HepG2 (cell line): ENCODE data around the gene CHST11. TPM values are rescaled to one million over a fixed set of nuclear protein-coding genes. Genes with fewer than 3 reads are reported as not detected.

Source experiments
- ATAC-seq: fragments of 200-7000 bp; cut with Tn5 transposase; 3 replicates; pipeline ENCODE4 v1.9.1; 2020; ENCODE audit warnings: mild to moderate bottlenecking, moderate library complexity
- BruUV-seq: library from RNA; stranded (reverse); fragments of 400-500 nt; replicated peaks from 2 replicates; lab custom pipeline; 2021; lab: Mats Ljungman, UMichigan
- CTCF ChIA-PET: fragments of 300-600 bp; formaldehyde crosslinking; extraction: SDS; loops from one replicate; lab custom pipeline; 2021; ENCODE audit warnings: low total read pairs, inconsistent platforms, low intra/inter-chr PET ratio; lab: Yijun Ruan, JAX
- POLR2A ChIA-PET: fragments of 350-600 bp; sonication (Branson Sonifier 250); formaldehyde crosslinking; loops from one replicate; lab custom pipeline; 2020; ENCODE audit warnings: antibody characterized with exemption, inconsistent platforms; lab: Yijun Ruan, JAX
- DNase-seq: peaks from one replicate; pipeline ENCODE4 v3.0.0-alpha.2; 2015; ENCODE audit warnings: low spot score
- FAIRE-seq: peaks from 3 replicates; lab custom pipeline; 2011; peaks lifted over from hg19 to GRCh38; lab: Jason Lieb, UNC
- H2AFZ ChIP-seq: one replicate; pipeline ENCODE4 v1.6.1; 2011; ENCODE audit warnings: low read length, inconsistent platforms
- H3K27ac ChIP-seq: fragments of 300-600 bp; 3 replicates; pipeline ENCODE4 v1.8.0; 2011; ENCODE audit warnings: mixed run types, mild to moderate bottlenecking, mixed read lengths, low read length, inconsistent platforms; ENCODE audit not compliant: insufficient read depth; ENCODE audit errors: extremely low read length
- H3K27me3 ChIP-seq, 2 experiments: fragments of 200-600 bp in 1 of 2; 2 replicates in 1 of 2; 3 replicates in 1 of 2; pipeline versions ENCODE4 v1.6.0 to v1.8.0; 2011; ENCODE audit warnings: low read length in 2 of 2, mild to moderate bottlenecking in 2 of 2, moderate library complexity in 2 of 2, inconsistent platforms in 1 of 2; ENCODE audit not compliant: insufficient read depth in 2 of 2, control insufficient read depth in 1 of 2
- H3K36me3 ChIP-seq, 2 experiments: fragments of 200-600 bp in 1 of 2; replicated peaks in 1 of 2; 2 replicates in 1 of 2; 3 replicates in 1 of 2; pipeline versions ENCODE4 v1.5.1 to v1.8.0; 2011; ENCODE audit warnings: low read length in 2 of 2, inconsistent platforms in 1 of 2; ENCODE audit not compliant: insufficient read depth in 2 of 2, control insufficient read depth in 1 of 2
- H3K4me1 ChIP-seq: 2 replicates; pipeline ENCODE4 v1.5.1; 2012; ENCODE audit warnings: low read length, inconsistent platforms; ENCODE audit not compliant: insufficient read depth
- H3K4me2 ChIP-seq: 2 replicates; pipeline ENCODE4 v1.6.0; 2011; ENCODE audit warnings: low read depth, low read length, inconsistent platforms
- H3K4me3 ChIP-seq, 3 experiments: fragments of 200-600 bp in 1 of 3; sonication (generic), shearing (Covaris generic) in 1 of 3; replicated peaks in 1 of 3; 2 replicates each; pipeline ENCODE4 v1.5.1; 2011 to 2016; ENCODE audit warnings: low read length in 3 of 3, inconsistent platforms in 2 of 3, low read depth in 2 of 3, mild to moderate bottlenecking in 2 of 3, control low read depth in 1 of 3, mixed read lengths in 1 of 3; ENCODE audit not compliant: insufficient read depth in 1 of 3
- H3K79me2 ChIP-seq: one replicate; pipeline ENCODE4 v1.6.1; 2011; ENCODE audit warnings: low read length, inconsistent platforms; ENCODE audit not compliant: insufficient read depth
- H3K9ac ChIP-seq: 2 replicates; pipeline ENCODE4 v1.6.0; 2011; ENCODE audit warnings: mild to moderate bottlenecking, low read depth, low read length, inconsistent platforms; ENCODE audit not compliant: insufficient read depth
- H3K9me3 ChIP-seq: 2 replicates; pipeline ENCODE4 v1.5.1; 2012; ENCODE audit warnings: mild to moderate bottlenecking, low read length
- H4K20me1 ChIP-seq: 2 replicates; pipeline ENCODE4 v1.6.0; 2011; ENCODE audit warnings: inconsistent platforms, mild to moderate bottlenecking, low read length, moderate library complexity; ENCODE audit not compliant: insufficient read depth
- CENPX ChIP-seq: sonication (generic); formaldehyde crosslinking; IDR thresholded peaks from 2 replicates; pipeline ENCODE4 v1.9.0; 2021; ENCODE audit warnings: mild to moderate bottlenecking, missing genetic modification reagents, moderate library complexity
- KLF11 ChIP-seq: IDR thresholded peaks from 2 replicates; pipeline ENCODE4 v1.6.1; 2016; ENCODE audit warnings: missing compliant biosample characterization
- MATR3 ChIP-seq: sonication (generic); formaldehyde crosslinking; IDR thresholded peaks from 2 replicates; pipeline ENCODE4 v1.4.0; 2020; ENCODE audit warnings: missing genetic modification reagents
- MBD4 ChIP-seq: IDR thresholded peaks from 2 replicates; pipeline ENCODE4 v1.6.1; 2012; ENCODE audit warnings: low read length, inconsistent platforms, borderline replicate concordance
- SYNCRIP ChIP-seq: fragments of 200-400 bp; formaldehyde crosslinking; IDR thresholded peaks from 2 replicates; pipeline ENCODE4 v1.6.1; 2018; ENCODE audit warnings: mild to moderate bottlenecking, low read depth, low read length; ENCODE audit not compliant: insufficient read depth
- TRIM24 ChIP-seq: sonication (generic); formaldehyde crosslinking; IDR thresholded peaks from 2 replicates; pipeline ENCODE4 v1.8.0; 2022; ENCODE audit warnings: mild to moderate bottlenecking, missing genetic modification reagents
- ZFP36L1 ChIP-seq: sonication (generic); formaldehyde crosslinking; IDR thresholded peaks from 2 replicates; pipeline ENCODE4 v1.8.0; 2022; ENCODE audit warnings: mild to moderate bottlenecking, missing genetic modification reagents, moderate library complexity
- ZNF235 ChIP-seq: sonication (generic); formaldehyde crosslinking; IDR thresholded peaks from 2 replicates; pipeline ENCODE4 v1.8.1; 2023; ENCODE audit warnings: mild to moderate bottlenecking, missing genetic modification reagents, borderline replicate concordance
- ZNF547 ChIP-seq: sonication (generic); formaldehyde crosslinking; IDR thresholded peaks from 2 replicates; pipeline ENCODE4 v1.5.1; 2020; ENCODE audit warnings: mild to moderate bottlenecking, missing genetic modification reagents
- ZNF589 ChIP-seq: sonication (generic); formaldehyde crosslinking; conservative IDR thresholded peaks from 2 replicates; pipeline ENCODE4 v1.8.0; 2022; ENCODE audit warnings: mild to moderate bottlenecking, moderate library complexity, missing genetic modification reagents
- WGBS: methylation state at CpG from one replicate; pipeline ENCODE4 v1.1.6; 2017; ENCODE audit warnings: low lambda C conversion rate; 5-methylcytosine and 5-hydroxymethylcytosine counted together
- in situ Hi-C: cut with HindIII; loops from 2 replicates; pipeline ENCODE4 v1.10.0; 2017; ENCODE audit warnings: low pct_unique_long_range_greater_than_20kb; ENCODE audit not compliant: extremely low pct_ligation_motif_present
- intact Hi-C: fragments of 100-400 bp; cut with micrococcal nuclease; formaldehyde crosslinking; loops from one replicate; pipeline ENCODE4 v1.10.0; 2022; ENCODE audit not compliant: unreplicated experiment
- polyA plus RNA-seq, 8 experiments: library from polyadenylated mRNA; depleted of rRNA in 3 of 8; stranded (reverse) in 7 of 8; unstranded in 1 of 8; fragments of >200 nt; fragmentation: Illumina TruSeq in 4 of 8; extraction: Trizol in 4 of 8; gene quantifications; 2 replicates each; pipeline versions ENCODE4 v1.2.1 to v1.2.3, GENCODE V29; 2011 to 2016; ENCODE audit warnings: low read depth in 4 of 8, missing spikeins in 1 of 8, mixed read lengths in 1 of 8; ENCODE audit not compliant: insufficient read depth in 1 of 8
- total RNA-seq, 5 experiments: library from RNA; depleted of rRNA; stranded (reverse); fragments of >200 nt; fragmentation: Illumina TruSeq; extraction: Trizol; gene quantifications; 2 replicates each; pipeline ENCODE4 v1.2.3, GENCODE V29; 2016; ENCODE audit warnings: low read depth in 1 of 5
- TF ChIP-seq, protein P1 (sequence below): sonication (generic); formaldehyde crosslinking; IDR thresholded peaks from 2 replicates; pipeline ENCODE4 v1.5.0; 2020; ENCODE audit warnings: missing genetic modification reagents, mild to moderate bottlenecking, borderline replicate concordance
- TF ChIP-seq, protein P2 (sequence below): IDR thresholded peaks from 2 replicates; pipeline ENCODE4 v1.6.1; 2016
- TF ChIP-seq, protein P3 (sequence below): sonication (generic); formaldehyde crosslinking; IDR thresholded peaks from 2 replicates; pipeline ENCODE4 v1.4.0; 2020; ENCODE audit warnings: mild to moderate bottlenecking, missing genetic modification reagents
- TF ChIP-seq, protein P4 (sequence below): sonication (generic); formaldehyde crosslinking; IDR thresholded peaks from 2 replicates; pipeline ENCODE4 v1.4.0; 2020; ENCODE audit warnings: missing genetic modification reagents
- TF ChIP-seq, protein P5 (sequence below): sonication (generic); formaldehyde crosslinking; IDR thresholded peaks from 2 replicates; pipeline ENCODE4 v1.5.1; 2020; ENCODE audit warnings: mild to moderate bottlenecking, missing genetic modification reagents

CHST11 gene
- total and polyA plus RNA-seq, 2 of the 13 experiments (the other 11 are each of a cell fraction or from before 2014, with no cell fraction given), result 0.15 TPM; not detected in 1

DNA sequence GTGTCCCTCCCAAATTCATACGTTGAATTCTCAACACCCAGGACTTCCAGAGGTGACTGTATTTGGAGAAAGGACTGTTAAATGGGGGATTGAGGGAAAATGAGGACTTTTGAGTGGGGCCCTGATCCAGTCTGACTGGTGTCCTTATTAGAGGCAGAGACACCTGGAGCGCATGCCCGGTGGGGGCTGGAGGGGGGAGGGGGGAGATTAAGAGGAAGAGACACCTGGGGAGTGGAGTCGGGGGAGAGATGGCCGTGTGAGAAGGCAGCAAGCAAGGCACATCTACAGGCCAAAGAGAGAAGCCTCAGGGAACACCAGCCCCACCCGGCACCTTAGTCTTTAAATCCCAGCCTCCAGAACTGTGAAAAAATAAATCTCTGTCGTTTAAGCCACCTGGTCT, 291.6 kb downstream of the CHST11 start:
- no peaks in the 10 kb centered on the region for H3K36me3 ChIP-seq
- H3K79me2 ChIP-seq, result no peaks in the 10 kb centered on the region
- no peak overlapping the region for H3K4me2 ChIP-seq
- ATAC-seq, result no peak
- BruUV-seq, result no TSS peak
- intact Hi-C loops (no loop called here), in situ Hi-C loops (no loop called here)
- no peak overlapping the region for H3K9ac ChIP-seq
- ChIA-PET POLR2A (no interaction called here), CTCF (no interaction called here)
- no peak overlapping the region for H3K27ac ChIP-seq
- H3K27me3 ChIP-seq, result peaks cover 0 to 36% of the 10 kb centered on the region in 2 experiments; a peak in 2 of 5 replicates
- DNase-seq, result no peak
- no peaks in the 10 kb centered on the region for H4K20me1 ChIP-seq
- H2AFZ ChIP-seq, result no peak overlapping the region
- no peaks in the 10 kb centered on the region for H3K4me1 ChIP-seq
- H3K4me3 ChIP-seq, result no peak overlapping the region
- no peak for FAIRE-seq
- WGBS, result 20% methylated on average over 7 of the region's 7 CpGs
- H3K9me3 ChIP-seq, result no peaks in the 10 kb centered on the region
- TF ChIP-seq SYNCRIP, result no peak
- TF ChIP-seq, protein P1, sequence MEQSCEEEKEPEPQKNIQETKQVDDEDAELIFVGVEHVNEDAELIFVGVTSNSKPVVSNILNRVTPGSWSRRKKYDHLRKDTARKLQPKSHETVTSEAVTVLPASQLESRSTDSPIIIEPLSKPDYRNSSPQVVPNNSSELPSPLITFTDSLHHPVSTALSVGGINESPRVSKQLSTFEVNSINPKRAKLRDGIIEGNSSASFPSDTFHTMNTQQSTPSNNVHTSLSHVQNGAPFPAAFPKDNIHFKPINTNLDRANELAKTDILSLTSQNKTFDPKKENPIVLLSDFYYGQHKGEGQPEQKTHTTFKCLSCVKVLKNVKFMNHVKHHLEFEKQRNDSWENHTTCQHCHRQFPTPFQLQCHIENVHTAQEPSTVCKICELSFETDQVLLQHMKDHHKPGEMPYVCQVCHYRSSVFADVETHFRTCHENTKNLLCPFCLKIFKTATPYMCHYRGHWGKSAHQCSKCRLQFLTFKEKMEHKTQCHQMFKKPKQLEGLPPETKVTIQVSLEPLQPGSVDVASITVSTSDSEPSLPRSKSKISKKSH, result no peak
- TF ChIP-seq, protein P2, sequence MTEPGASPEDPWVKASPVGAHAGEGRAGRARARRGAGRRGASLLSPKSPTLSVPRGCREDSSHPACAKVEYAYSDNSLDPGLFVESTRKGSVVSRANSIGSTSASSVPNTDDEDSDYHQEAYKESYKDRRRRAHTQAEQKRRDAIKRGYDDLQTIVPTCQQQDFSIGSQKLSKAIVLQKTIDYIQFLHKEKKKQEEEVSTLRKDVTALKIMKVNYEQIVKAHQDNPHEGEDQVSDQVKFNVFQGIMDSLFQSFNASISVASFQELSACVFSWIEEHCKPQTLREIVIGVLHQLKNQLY, result no peak
- no peak for TF ChIP-seq MATR3
- TF ChIP-seq, protein P3, sequence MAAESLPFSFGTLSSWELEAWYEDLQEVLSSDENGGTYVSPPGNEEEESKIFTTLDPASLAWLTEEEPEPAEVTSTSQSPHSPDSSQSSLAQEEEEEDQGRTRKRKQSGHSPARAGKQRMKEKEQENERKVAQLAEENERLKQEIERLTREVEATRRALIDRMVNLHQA (CRISPR knock-in tag), result no peak
- TF ChIP-seq ZNF547 (CRISPR knock-in tag), result no peak
- no peak for TF ChIP-seq ZNF235 (CRISPR knock-in tag)
- TF ChIP-seq, protein P4, sequence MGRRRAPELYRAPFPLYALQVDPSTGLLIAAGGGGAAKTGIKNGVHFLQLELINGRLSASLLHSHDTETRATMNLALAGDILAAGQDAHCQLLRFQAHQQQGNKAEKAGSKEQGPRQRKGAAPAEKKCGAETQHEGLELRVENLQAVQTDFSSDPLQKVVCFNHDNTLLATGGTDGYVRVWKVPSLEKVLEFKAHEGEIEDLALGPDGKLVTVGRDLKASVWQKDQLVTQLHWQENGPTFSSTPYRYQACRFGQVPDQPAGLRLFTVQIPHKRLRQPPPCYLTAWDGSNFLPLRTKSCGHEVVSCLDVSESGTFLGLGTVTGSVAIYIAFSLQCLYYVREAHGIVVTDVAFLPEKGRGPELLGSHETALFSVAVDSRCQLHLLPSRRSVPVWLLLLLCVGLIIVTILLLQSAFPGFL (CRISPR knock-in tag), result no peak
- TF ChIP-seq KLF11, result no peak
- no peak for TF ChIP-seq ZNF589 (CRISPR knock-in tag)
- TF ChIP-seq MBD4, result no peak
- TF ChIP-seq CENPX, result no peak
- TF ChIP-seq, protein P5, sequence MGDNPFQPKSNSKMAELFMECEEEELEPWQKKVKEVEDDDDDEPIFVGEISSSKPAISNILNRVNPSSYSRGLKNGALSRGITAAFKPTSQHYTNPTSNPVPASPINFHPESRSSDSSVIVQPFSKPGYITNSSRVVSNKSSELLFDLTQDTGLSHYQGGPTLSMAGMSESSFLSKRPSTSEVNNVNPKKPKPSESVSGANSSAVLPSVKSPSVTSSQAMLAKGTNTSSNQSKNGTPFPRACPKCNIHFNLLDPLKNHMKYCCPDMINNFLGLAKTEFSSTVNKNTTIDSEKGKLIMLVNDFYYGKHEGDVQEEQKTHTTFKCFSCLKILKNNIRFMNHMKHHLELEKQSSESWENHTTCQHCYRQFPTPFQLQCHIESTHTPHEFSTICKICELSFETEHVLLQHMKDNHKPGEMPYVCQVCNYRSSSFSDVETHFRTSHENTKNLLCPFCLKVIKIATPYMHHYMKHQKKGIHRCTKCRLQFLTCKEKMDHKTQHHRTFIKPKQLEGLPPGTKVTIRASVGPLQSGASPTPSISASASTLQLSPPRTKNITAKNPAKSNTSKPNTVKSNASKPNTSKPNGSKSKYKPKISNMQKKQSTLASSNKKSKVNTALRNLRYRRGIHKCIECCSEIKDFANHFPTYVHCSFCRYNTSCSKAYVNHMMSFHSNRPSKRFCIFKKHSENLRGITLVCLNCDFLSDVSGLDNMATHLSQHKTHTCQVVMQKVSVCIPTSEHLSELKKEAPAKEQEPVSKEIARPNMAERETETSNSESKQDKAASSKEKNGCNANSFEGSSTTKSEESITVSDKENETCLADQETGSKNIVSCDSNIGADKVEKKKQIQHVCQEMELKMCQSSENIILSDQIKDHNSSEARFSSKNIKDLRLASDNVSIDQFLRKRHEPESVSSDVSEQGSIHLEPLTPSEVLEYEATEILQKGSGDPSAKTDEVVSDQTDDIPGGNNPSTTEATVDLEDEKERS (CRISPR knock-in tag), result no peak
- TF ChIP-seq ZFP36L1 (CRISPR knock-in tag), result no peak
- TF ChIP-seq TRIM24 (CRISPR knock-in tag), result no peak
